ENCODE measurements around the gene PEX12. TPM values are rescaled to one million over a fixed set of nuclear protein-coding genes. Genes with fewer than 3 reads are reported as not detected.

PEX12 gene
- total and polyA plus RNA-seq, 9 of the 15 experiments (the other 6 are each of a cell fraction or from before 2014, with no cell fraction given), result 4.0 to 12.4 (median 6.4) TPM

GRCh38 chr17:35560703-35561102 lies 17.7 kb downstream of the PEX12 start, which contains the start of gene SLFN14 (continued):
- peak; percentile 43 for TF ChIP-seq TAF9B (IDR thresholded peaks at IDR 0.05; ENCODE audit: partially characterized antibody)
- no peak for TF ChIP-seq ARHGAP35 (IDR thresholded peaks at IDR 0.05; ENCODE audit: partially characterized antibody)
- TF ChIP-seq ELF2 (CRISPR knock-in tag; IDR thresholded peaks at IDR 0.05), result no peak
- no peak for TF ChIP-seq ZBTB8A (IDR thresholded peaks at IDR 0.05; ENCODE audit: partially characterized antibody)
- TF ChIP-seq NR1H2 (CRISPR knock-in tag; IDR thresholded peaks at IDR 0.05), result no peak
- TF ChIP-seq RAD51 (IDR thresholded peaks at IDR 0.05; ENCODE audit: borderline replicate concordance, low read depth), result peak; percentile 40; the same call in 1 of the 2 replicates
- no peak for TF ChIP-seq THAP7 (CRISPR knock-in tag; IDR thresholded peaks at IDR 0.05)
- TF ChIP-seq NR3C1 (CRISPR knock-in tag; IDR thresholded peaks at IDR 0.05), result no peak
- TF ChIP-seq CEBPG (CRISPR knock-in tag; IDR thresholded peaks at IDR 0.05), result no peak
- TF ChIP-seq CEBPG (tag; conservative IDR thresholded peaks at IDR 0.05 in 1 of 2, IDR thresholded peaks at IDR 0.05 in 1 of 2), result no peak
- TF ChIP-seq ETS1 (conservative IDR thresholded peaks at IDR 0.05; ENCODE audit: control insufficient read depth, low read depth, low read length), result peak; percentile 88
- no peak for TF ChIP-seq FOXA3 (CRISPR knock-in tag; conservative IDR thresholded peaks at IDR 0.05 in 1 of 2, IDR thresholded peaks at IDR 0.05 in 1 of 2)
- peak; percentile 89 for TF ChIP-seq JUN (IDR thresholded peaks at IDR 0.05; ENCODE audit: borderline replicate concordance, low read depth, low read length)
- no peak for TF ChIP-seq JUN (CRISPR knock-in tag; IDR thresholded peaks at IDR 0.05; ENCODE audit: borderline replicate concordance)
- TF ChIP-seq, protein P1, sequence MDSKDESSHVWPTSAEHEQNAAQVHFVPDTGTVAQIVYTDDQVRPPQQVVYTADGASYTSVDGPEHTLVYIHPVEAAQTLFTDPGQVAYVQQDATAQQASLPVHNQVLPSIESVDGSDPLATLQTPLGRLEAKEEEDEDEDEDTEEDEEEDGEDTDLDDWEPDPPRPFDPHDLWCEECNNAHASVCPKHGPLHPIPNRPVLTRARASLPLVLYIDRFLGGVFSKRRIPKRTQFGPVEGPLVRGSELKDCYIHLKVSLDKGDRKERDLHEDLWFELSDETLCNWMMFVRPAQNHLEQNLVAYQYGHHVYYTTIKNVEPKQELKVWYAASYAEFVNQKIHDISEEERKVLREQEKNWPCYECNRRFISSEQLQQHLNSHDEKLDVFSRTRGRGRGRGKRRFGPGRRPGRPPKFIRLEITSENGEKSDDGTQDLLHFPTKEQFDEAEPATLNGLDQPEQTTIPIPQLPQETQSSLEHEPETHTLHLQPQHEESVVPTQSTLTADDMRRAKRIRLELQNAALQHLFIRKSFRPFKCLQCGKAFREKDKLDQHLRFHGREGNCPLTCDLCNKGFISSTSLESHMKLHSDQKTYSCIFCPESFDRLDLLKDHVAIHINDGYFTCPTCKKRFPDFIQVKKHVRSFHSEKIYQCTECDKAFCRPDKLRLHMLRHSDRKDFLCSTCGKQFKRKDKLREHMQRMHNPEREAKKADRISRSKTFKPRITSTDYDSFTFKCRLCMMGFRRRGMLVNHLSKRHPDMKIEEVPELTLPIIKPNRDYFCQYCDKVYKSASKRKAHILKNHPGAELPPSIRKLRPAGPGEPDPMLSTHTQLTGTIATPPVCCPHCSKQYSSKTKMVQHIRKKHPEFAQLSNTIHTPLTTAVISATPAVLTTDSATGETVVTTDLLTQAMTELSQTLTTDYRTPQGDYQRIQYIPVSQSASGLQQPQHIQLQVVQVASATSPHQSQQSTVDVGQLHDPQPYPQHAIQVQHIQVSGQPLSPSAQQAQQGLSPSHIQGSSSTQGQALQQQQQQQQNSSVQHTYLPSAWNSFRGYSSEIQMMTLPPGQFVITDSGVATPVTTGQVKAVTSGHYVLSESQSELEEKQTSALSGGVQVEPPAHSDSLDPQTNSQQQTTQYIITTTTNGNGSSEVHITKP (IDR thresholded peaks at IDR 0.05; ENCODE audit: partially characterized antibody), result peak; percentile 75
- no peak for TF ChIP-seq SIRT6 (IDR thresholded peaks at IDR 0.05; ENCODE audit: low read depth, low read length)
- TF ChIP-seq ZNF121 (CRISPR knock-in tag; conservative IDR thresholded peaks at IDR 0.05), result no peak
- peak; percentile 95 for TF ChIP-seq ZNF175 (CRISPR knock-in tag; IDR thresholded peaks at IDR 0.05; ENCODE audit: low read depth)
- no peak for TF ChIP-seq ZNF12 (CRISPR knock-in tag; IDR thresholded peaks at IDR 0.05)
- TF ChIP-seq U2AF1 (optimal IDR thresholded peaks at IDR 0.05; ENCODE audit: low read depth, low read length), result no peak
- peak; percentile 65 for TF ChIP-seq POLR2B (IDR thresholded peaks at IDR 0.05; ENCODE audit: low read depth, partially characterized antibody)
- TF ChIP-seq ATF1 (CRISPR knock-in tag; IDR thresholded peaks at IDR 0.05), result no peak
- TF ChIP-seq ATF1 (tag; IDR thresholded peaks at IDR 0.05), result peak; percentile 84
- TF ChIP-seq SMAD1 (IDR thresholded peaks at IDR 0.05; ENCODE audit: low read depth, low read length, partially characterized antibody), result peak; percentile 79

Measured in K562 (cell line).